B cell (primary cell): ENCODE data around the gene KRT72.

ENCODE experiments used
- CTCF ChIP-seq: fragments of 200-600 bp; IDR thresholded peaks from one replicate; pipeline ENCODE4 v1.8.0; 2022; ENCODE audit warnings: antibody characterized with exemption, mild to moderate bottlenecking
- EZH2 ChIP-seq: IDR thresholded peaks from 2 replicates; pipeline ENCODE4 v1.6.1; 2012; ENCODE audit warnings: borderline replicate concordance, low read depth, mild to moderate bottlenecking, moderate library complexity, low read length; ENCODE audit not compliant: insufficient read depth, poor library complexity, severe bottlenecking

- TF ChIP-seq CTCF (no peak), EZH2 (no peak)
These were observed 42.4 kb downstream of the KRT72 start for GRCh38 chr12:52558781-52559445.
